T-helper 2 cell treated with Interferon-gamma antibody and Interleukin-4, amounts not matched to agents 5 μg/mL and 100 μg/mL, for 36 hours (primary cell): ENCODE measurements around the gene AKR1C1.
"Not testable (repeated sequence)": the region's sequence is repeated elsewhere in the genome, so short reads cannot be mapped to it uniquely, and the experiment has no call there.

Source experiments
- DNase-seq: peaks from one replicate; pipeline ENCODE4 v3.0.0; 2021; ENCODE audit warnings: low spot score
- H3K27ac Mint-ChIP-seq: one replicate; pipeline ENCODE4 v1.8.0; 2021; ENCODE audit warnings: mild to moderate bottlenecking, mixed read lengths
- H3K27me3 Mint-ChIP-seq: one replicate; pipeline ENCODE4 v1.8.0; 2021; ENCODE audit warnings: low read depth, mixed read lengths
- H3K36me3 Mint-ChIP-seq: one replicate; pipeline ENCODE4 v1.8.0; 2021; ENCODE audit warnings: low read depth, mixed read lengths
- H3K4me1 Mint-ChIP-seq: one replicate; pipeline ENCODE4 v1.8.0; 2021; ENCODE audit warnings: low read depth, mixed read lengths
- H3K4me3 Mint-ChIP-seq: one replicate; pipeline ENCODE4 v1.8.0; 2022; ENCODE audit warnings: mild to moderate bottlenecking, moderate library complexity, mixed read lengths
- H3K9me3 Mint-ChIP-seq: one replicate; pipeline ENCODE4 v1.8.0; 2021; ENCODE audit warnings: mixed read lengths

Gene AKR1C1

DNA sequence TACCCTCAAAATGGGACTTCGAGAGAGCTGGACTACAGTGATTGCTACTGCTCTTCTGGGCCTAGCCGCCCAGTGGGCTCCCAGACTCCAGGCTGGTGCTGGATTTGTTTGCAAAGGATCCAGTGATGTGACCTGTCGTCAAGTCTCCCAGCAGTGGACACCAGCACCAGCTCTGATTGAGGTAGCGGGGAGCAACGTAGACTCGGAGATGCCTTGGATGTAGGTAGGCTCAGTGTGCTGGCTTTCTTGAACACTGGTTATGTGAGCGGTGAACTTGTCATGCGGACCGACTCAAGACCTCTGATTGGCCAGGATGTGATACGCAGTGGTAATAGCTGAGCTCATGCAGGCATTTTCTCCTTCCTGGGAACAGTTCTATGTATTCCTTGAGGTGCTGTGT, 21.0 kb downstream of the AKR1C1 start:
- Mint-ChIP-seq H3K27me3 (no peaks in the 10 kb centered on the region), H3K9me3 (no peaks in the 10 kb centered on the region), H3K4me1 (peaks cover 1% of the 10 kb centered on the region), H3K27ac (no peak overlapping the region), H3K4me3 (no peak overlapping the region), H3K36me3 (no peaks in the 10 kb centered on the region)
- no peak for DNase-seq

DNA sequence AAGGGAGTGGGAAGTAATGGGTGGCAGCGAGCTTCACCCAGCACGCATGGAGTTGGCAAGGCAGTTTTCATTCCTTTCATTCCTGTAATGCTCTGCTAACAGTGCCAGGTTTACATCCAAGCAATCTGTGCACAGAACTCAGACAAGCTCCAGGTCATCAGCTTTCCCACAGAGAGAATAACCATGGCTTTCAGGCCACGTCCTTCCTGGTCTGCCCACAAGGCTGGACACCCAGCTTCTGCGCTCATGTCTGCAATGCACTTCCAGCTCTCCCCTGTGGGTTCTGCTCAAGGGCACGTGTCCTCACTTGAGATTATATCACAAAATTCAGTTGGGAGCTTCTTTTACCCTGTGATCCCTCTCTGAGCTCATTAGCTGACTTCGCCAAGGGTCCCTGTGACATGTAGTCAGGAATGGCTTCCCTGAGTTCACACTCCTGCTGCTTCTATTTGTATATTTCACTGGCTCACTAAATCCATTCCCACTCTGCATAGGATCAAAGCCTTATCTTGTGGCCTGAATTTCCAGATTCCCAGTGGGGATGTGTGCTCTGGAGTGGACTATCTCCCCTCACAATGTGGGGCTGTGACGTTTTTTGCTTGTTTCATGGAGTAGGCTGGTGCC, 21.9 kb downstream of the AKR1C1 start:
- no peaks in the 10 kb centered on the region for H3K27me3 Mint-ChIP-seq
- peaks cover 1% of the 10 kb centered on the region for H3K4me1 Mint-ChIP-seq
- H3K36me3 Mint-ChIP-seq = no peaks in the 10 kb centered on the region
- no peak overlapping the region for H3K4me3 Mint-ChIP-seq
- H3K9me3 Mint-ChIP-seq = no peaks in the 10 kb centered on the region
- no peak for DNase-seq
- no peak overlapping the region for H3K27ac Mint-ChIP-seq

DNA sequence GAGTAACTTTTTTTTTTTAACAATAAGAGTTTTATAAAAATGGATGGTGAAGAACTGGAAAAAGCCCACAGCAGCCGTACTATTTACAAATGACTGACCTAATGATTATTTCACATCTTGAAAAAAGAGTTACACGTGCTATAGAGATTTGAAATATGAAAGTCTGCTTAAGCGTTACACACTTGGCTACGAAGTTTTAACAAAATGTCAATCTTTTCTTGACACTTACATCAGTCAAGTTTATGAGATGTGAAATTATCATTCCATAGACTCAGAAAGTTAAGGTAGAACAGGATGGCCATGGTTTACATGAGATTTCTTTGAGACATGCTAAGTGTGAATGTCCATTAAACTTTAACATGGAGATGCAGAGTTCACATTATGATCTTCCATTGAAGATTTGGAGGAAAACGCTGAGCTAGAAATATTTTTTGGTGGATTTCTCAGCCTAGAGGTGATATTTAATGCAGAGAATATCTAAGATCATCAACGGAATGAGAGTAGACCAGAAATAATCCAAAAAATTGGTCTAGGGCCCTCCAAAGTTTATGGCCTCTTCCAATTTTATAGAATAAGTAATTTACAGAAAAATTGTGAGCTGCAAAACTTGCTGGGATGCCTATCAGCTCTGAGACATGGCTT, 24.9 kb downstream of the AKR1C1 start:
- H3K9me3 Mint-ChIP-seq, DNase-seq, H3K27me3 Mint-ChIP-seq: not testable (repeated sequence)

DNA sequence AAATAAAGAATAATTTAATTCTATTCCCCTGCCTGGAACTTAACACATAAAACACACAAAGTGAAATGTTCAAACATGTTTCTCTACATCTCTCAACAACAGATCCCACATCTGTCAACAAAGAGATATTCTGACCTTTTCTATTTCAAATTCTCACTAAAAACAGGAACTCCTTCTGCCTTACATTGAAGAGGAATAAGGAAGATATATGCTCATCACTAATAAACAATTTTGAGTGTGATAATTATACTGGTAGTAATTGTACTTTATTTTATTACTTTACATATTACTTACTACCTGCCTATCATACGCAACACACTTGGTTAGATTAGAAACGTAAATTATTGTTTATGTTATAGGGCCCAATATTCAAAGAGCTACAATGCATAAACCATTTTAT, 27.0 kb downstream of the AKR1C1 start:
- no peaks in the 10 kb centered on the region for H3K36me3 Mint-ChIP-seq
- H3K27me3 Mint-ChIP-seq = no peaks in the 10 kb centered on the region
- no peak overlapping the region for H3K27ac Mint-ChIP-seq
- no peak for DNase-seq
- H3K4me1 Mint-ChIP-seq = no peaks in the 10 kb centered on the region
- no peaks in the 10 kb centered on the region for H3K9me3 Mint-ChIP-seq
- H3K4me3 Mint-ChIP-seq = no peak overlapping the region

More for the DNA sequence above, 24.9 kb downstream of the AKR1C1 start:
- not testable (repeated sequence) for H3K4me1 Mint-ChIP-seq, H3K36me3 Mint-ChIP-seq, H3K4me3 Mint-ChIP-seq, H3K27ac Mint-ChIP-seq

DNA sequence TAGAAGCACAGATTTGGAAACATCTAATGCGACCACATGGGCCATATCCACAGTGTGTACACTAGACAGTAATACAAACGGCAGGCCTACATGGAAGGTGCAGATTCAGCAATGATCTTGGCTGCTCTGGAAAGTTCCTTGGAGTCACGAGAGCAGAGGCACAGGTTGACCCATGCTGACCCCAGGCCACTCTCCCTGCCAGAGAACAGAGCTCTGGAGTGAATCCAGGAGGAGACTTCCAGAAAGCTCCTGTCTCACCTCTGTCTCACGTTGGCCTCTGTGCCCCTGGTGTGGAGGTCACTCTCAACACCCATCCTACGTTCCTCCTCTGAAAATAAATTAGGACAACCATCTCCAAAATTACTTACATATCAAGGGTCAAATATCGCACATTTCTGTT, 28.2 kb downstream of the AKR1C1 start:
- H3K9me3 Mint-ChIP-seq, H3K4me3 Mint-ChIP-seq, H3K36me3 Mint-ChIP-seq, DNase-seq, H3K4me1 Mint-ChIP-seq, H3K27me3 Mint-ChIP-seq, H3K27ac Mint-ChIP-seq: not testable (repeated sequence)

DNA sequence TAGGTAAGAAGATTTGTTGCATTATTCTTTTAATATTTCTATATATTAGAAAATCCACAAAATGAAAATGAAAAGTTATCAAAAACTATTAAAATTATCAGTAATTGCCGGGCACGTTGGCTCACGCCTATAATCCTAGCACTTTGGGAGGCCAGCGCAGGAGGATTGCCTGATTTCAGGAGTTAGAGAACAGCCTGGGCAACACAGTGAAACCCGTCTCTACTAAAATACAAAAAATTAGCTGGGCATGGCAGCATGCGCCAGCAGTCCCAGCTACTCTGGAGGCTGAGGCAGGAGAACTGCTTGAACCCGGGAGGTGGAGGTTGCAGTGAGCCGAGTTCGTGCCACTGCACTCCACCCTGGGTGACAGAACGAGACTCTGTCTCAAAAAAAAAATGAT, 29.3 kb downstream of the AKR1C1 start:
- not testable (repeated sequence) for H3K36me3 Mint-ChIP-seq, H3K9me3 Mint-ChIP-seq, H3K27me3 Mint-ChIP-seq, H3K4me1 Mint-ChIP-seq, H3K27ac Mint-ChIP-seq, H3K4me3 Mint-ChIP-seq, DNase-seq

DNA sequence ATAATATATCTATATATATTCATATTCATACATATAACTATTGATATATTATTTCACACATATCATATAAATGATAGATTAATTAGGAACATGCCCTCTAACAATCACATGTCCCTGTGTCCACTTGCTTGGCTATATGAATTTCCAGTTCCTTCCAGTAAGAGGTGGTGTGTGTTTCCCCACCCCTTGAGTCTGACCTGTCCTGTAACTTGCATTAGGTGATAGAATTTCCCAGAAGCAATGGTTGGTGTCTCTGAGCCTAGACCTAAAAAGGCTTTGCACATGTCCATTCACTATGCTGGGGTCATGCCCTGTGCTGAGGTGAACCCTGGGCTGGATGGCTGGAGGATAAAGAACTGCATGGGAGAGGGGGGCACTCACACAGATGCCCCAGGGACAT, 31.0 kb downstream of the AKR1C1 start:
- not testable (repeated sequence) for H3K4me3 Mint-ChIP-seq, H3K9me3 Mint-ChIP-seq, H3K36me3 Mint-ChIP-seq, H3K27ac Mint-ChIP-seq, H3K4me1 Mint-ChIP-seq, DNase-seq, H3K27me3 Mint-ChIP-seq

DNA sequence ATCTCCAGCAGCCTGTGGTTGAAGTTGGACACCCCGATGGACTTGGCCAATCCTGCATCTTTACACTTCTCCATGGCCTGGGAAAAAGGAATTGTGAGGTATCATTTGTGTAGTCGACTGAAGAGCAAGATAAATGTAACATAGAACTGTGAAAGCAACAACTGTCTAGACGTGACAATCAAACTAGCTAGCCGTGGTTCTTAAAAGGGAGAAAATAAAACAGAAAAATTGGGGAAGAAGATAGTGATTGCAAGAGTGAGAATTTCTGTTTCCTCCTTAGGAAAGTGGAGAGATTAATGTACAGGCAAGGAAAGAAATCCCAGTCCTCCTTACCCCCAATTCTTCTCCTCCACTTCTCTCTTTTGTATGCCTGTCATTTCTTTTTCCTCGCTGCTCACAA, 35.5 kb downstream of the AKR1C1 start:
- no peak for DNase-seq
- Mint-ChIP-seq H3K9me3 (no peaks in the 10 kb centered on the region), H3K4me3 (no peak overlapping the region), H3K4me1 (no peaks in the 10 kb centered on the region), H3K36me3 (no peaks in the 10 kb centered on the region), H3K27me3 (peaks cover 2% of the 10 kb centered on the region), H3K27ac (no peak overlapping the region)

DNA sequence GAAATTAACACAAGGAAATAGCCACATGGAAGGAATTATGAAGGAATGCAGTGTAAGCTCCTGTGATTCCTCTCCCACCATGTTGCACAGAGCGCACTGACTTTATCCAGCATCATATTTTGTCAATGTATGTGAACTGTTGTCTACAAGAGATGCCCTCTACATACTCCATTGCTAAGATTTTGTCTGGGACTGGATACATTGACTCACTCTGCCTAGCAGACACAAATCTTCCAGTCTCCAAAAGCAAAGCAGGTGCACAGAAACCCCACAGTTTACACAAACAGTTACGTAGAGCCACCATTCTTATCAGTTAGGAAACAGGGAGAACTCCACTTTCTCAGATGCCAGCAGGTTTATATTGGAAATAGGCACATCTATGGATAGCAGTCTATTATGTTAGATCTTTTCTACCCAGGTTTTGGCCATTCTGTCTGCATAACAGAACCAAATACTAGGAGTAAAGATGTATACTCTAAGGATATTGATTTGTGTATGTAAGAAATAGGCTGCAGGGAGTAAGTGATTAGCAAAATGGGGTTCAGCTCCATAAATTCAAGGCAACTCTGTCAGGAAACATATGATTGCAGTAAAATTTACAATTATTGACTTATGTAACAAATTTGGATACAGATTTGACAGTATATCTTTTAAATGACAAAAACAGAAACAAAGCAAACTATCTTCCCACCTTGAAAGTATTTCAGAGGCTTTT, 39.0 kb downstream of the AKR1C1 start:
- H3K27me3 Mint-ChIP-seq = peaks cover 2% of the 10 kb centered on the region
- H3K4me1 Mint-ChIP-seq = no peaks in the 10 kb centered on the region
- no peaks in the 10 kb centered on the region for H3K9me3 Mint-ChIP-seq
- H3K4me3 Mint-ChIP-seq = no peak overlapping the region
- H3K27ac Mint-ChIP-seq = no peak overlapping the region
- no peaks in the 10 kb centered on the region for H3K36me3 Mint-ChIP-seq
- no peak for DNase-seq

DNA sequence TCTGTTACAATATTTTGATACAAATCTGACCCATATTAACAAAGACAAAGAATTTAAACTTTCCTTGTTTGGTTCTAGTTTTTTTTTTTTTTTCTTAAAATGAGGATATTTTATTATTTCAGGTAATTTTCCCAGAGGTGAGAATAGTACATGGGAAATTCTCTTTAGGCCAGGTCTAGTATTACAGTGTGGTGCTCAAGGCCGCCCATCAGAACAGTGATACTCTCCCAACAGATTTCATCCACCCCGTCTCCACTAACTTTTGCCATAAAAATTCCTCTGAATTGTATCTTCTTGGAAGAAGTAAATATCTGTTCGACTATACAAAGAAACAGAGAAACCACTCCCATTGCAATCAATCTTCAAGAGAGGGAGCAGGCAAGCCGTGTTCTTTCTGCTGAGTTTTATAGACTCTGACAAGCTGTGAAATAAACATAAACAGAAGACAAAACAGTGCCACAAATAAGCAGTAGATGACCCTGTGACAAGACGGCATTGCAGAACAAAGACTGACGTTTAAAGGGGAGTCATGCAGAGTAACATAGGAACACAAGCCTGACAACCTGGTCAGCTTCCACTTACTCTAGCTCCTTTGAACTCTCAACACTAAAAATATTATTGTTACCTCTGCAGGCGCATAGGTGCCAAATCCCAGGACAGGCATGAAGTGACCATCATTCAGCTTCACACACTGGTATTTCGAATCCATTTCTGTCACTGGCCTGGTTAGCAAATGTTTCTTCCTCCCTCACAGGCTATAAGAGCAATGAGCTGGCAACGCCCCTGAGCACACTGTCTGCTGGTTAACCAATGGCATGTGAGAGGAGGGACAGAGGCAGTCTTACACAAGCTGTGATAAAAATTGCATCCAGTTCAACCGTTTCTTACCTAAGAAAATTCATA, 40.2 kb downstream of the AKR1C1 start, which contains the start of gene AKR1C2:
Gene AKR1C2 (minus strand): TSS at position 731 of the 903 bp plus-strand sequence. CDS start 22 bp downstream, at position 709.
- not testable (repeated sequence) for H3K27me3 Mint-ChIP-seq, H3K4me3 Mint-ChIP-seq, H3K27ac Mint-ChIP-seq, H3K36me3 Mint-ChIP-seq, H3K4me1 Mint-ChIP-seq, DNase-seq, H3K9me3 Mint-ChIP-seq

DNA sequence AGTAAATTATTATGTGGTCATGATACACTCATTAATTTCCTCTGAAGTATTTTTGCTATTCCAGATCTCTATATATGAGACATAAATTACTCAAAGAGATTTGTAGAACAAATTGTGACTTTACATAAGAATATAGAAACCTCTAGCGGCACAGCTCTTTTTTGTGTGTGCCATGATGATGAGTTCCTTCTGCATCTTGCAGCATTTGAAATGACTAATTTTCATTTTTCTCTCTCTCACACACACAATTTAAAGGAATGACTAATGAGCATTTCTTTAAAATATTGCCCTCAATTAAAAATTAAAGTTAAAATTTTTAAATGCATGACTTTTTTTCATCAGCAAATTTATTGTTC, 40.8 kb downstream of the AKR1C1 start:
- not testable (repeated sequence) for H3K4me3 Mint-ChIP-seq, H3K9me3 Mint-ChIP-seq, DNase-seq, H3K4me1 Mint-ChIP-seq, H3K36me3 Mint-ChIP-seq, H3K27me3 Mint-ChIP-seq, H3K27ac Mint-ChIP-seq

DNA sequence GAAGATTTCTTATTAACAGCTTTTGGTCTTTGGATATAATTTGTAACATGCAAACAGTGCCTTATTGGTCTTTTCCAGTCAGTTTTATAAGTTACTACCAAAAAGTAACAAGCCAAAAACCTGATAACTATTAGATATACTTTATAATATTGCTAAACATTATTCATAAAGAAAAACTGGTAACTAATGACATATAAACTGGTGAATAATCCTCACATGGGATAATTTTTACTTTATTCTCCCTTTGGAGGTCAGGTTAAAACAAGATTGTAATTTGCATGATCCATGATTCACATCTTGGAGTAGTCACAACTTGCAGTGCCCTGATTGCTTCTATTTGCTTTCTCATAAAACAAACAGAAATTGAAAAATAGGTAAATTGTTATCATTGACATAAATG, 41.3 kb downstream of the AKR1C1 start:
- DNase-seq, H3K36me3 Mint-ChIP-seq, H3K27me3 Mint-ChIP-seq, H3K27ac Mint-ChIP-seq, H3K4me1 Mint-ChIP-seq, H3K9me3 Mint-ChIP-seq, H3K4me3 Mint-ChIP-seq: not testable (repeated sequence)

DNA sequence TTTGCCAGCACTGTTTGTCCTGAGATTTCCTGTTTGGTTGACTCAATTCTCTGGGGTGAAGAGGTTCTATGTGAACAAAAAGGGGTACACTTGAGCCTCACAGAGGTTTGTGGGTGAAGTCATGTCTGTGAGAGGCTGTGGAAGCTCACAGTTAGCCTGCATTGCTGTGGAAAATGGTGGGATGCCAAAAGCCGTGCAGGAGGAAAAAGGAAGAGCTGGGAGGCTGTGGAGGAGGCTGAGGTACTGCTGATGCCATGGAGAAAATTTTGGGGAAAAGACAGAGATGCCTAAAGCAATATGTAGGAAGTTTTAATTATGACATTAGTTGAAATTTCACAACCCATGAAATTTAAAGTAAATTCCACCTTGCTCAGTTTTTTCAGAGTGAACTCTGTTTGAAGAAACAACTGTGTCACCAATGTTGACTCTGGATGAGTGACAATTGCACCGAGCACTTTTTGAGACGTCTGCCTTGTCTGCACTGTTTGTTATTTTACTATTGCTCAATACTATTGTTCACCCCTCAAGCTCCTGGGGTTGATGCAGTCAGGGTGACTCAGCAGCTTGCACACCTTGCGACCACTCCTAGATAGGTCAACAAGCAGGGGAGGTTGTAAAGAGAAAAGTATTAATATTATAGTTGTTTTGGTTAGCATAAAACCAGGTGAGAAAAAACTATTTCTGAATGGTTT, 45.8 kb downstream of the AKR1C1 start:
- not testable (repeated sequence) for H3K36me3 Mint-ChIP-seq, H3K4me3 Mint-ChIP-seq, DNase-seq

More for the DNA sequence above, 45.8 kb downstream of the AKR1C1 start:
- H3K27me3 Mint-ChIP-seq, H3K27ac Mint-ChIP-seq, H3K9me3 Mint-ChIP-seq, H3K4me1 Mint-ChIP-seq: not testable (repeated sequence)
